ENCODE measurements around the gene GALNT8.
"Not testable (repeated sequence)": the region's sequence is repeated elsewhere in the genome, so short reads cannot be mapped to it uniquely, and the experiment has no call there.

GALNT8 gene

GRCh38 chr12:4710113-4710512 is 10.1 kb upstream of the GALNT8 start:
- H3K9me3 ChIP-seq (ENCODE audit: control insufficient read depth, insufficient read depth, low read depth, low read length), result no peaks in the 10 kb centered on the region
- H3K27me3 ChIP-seq (ENCODE audit: control insufficient read depth, insufficient read depth, low read length), result no peaks in the 10 kb centered on the region
- no peak overlapping the region for H3K27ac ChIP-seq (ENCODE audit: low read depth, low read length)
- no peaks in the 10 kb centered on the region for H3K36me3 ChIP-seq (ENCODE audit: control insufficient read depth, insufficient read depth, low read length)
- no peak overlapping the region for H3K9ac ChIP-seq (ENCODE audit: low read length)
- H3K4me3 ChIP-seq (ENCODE audit: low read depth, low read length), result no peak overlapping the region
- 0 out of 2 replicates have a peak, but pooled peaks cover 6% of the 10 kb centered on the region for H3K4me1 ChIP-seq (ENCODE audit: control insufficient read depth, insufficient read depth, low read length)

DNA sequence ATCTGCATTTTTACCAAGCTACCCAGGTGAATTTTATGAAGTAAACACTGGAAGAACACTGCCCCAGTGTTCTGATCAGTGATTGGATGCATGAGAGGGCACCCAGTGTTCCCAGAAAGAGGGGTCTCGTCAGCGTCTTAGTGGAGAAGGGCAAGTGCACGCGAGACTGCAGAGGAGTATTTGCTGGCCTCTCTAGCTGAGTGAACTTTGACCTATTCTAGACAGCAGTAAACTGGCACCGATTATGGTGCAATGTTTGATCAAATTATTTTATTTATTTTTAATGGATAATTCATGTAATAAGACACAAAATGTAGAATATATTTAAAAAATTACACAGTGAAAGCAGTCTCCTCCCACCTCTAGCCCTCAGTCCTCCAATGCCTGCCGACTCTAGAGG is 5.3 kb upstream of the GALNT8 start:
- no peak overlapping the region for H3K9ac ChIP-seq (ENCODE audit: low read length)
- no peak overlapping the region for H3K4me3 ChIP-seq (ENCODE audit: low read depth, low read length)
- no peaks in the 10 kb centered on the region for H3K36me3 ChIP-seq (ENCODE audit: control insufficient read depth, insufficient read depth, low read length)
- peaks cover 19% of the 10 kb centered on the region for H3K4me1 ChIP-seq (ENCODE audit: control insufficient read depth, insufficient read depth, low read length)
- H3K27ac ChIP-seq (ENCODE audit: low read depth, low read length), result no peak overlapping the region
- H3K27me3 ChIP-seq (ENCODE audit: control insufficient read depth, insufficient read depth, low read length), result no peaks in the 10 kb centered on the region
- no peaks in the 10 kb centered on the region for H3K9me3 ChIP-seq (ENCODE audit: control insufficient read depth, insufficient read depth, low read depth, low read length)

GRCh38 chr12:4717806-4718205 is 2.4 kb upstream of the GALNT8 start:
- Histone ChIP-seq H3K36me3 (ENCODE audit: control insufficient read depth, insufficient read depth, low read length) (no peaks in the 10 kb centered on the region), H3K27ac (ENCODE audit: low read depth, low read length) (0 out of 2 replicates have a peak overlapping the region, but pooled peaks have one; percentile 42), H3K4me1 (ENCODE audit: control insufficient read depth, insufficient read depth, low read length) (peaks cover 42% of the 10 kb centered on the region), H3K4me3 (ENCODE audit: low read depth, low read length) (no peak overlapping the region), H3K9ac (ENCODE audit: low read length) (no peak overlapping the region), H3K27me3 (ENCODE audit: control insufficient read depth, insufficient read depth, low read length) (no peaks in the 10 kb centered on the region), H3K9me3 (ENCODE audit: control insufficient read depth, insufficient read depth, low read depth, low read length) (no peaks in the 10 kb centered on the region)

DNA sequence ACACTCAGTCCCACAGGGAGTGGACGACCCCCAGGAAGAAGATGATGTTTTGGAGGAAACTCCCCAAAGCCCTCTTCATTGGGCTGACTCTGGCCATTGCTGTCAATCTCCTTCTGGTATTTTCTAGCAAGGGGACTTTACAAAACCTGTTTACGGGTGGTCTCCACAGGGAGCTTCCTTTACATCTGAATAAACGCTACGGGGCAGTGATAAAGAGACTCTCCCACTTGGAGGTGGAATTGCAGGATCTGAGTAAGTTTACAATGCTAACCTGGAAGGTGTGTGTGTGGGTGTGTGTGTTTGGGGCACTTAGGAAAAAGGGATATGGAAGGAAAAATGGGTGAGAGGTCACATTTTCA is 416 bp downstream of the GALNT8 start:
- Histone ChIP-seq H3K27me3 (ENCODE audit: control insufficient read depth, insufficient read depth, low read length) (no peaks in the 10 kb centered on the region), H3K9me3 (ENCODE audit: control insufficient read depth, insufficient read depth, low read depth, low read length) (no peaks in the 10 kb centered on the region), H3K4me3 (ENCODE audit: low read depth, low read length) (peak overlapping the region; percentile 52), H3K36me3 (ENCODE audit: control insufficient read depth, insufficient read depth, low read length) (no peaks in the 10 kb centered on the region), H3K27ac (ENCODE audit: low read depth, low read length) (peak overlapping the region; percentile 90), H3K9ac (ENCODE audit: low read length) (peak overlapping the region; percentile 88), H3K4me1 (ENCODE audit: control insufficient read depth, insufficient read depth, low read length) (peaks cover 50% of the 10 kb centered on the region)

DNA sequence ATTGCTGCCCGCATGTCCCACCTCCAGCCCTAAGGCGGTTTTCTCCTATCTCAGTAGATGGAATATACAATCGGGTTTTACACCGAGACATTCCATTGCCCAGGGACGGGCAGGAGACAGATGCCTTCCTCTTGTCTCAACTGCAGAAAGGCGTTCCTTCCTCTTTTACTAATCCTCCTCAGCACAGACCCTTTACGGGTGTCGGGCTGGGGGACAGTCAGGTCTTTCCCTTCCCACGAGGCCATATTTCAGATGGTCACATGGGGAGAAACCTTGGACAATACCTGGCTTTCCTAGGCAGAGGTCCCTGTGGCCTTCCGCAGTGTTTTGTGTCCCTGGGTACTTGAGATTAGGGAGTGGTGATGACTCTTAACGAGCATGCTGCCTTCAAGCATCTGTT is 1.4 kb downstream of the GALNT8 start:
- not testable (repeated sequence) for H3K36me3 ChIP-seq (ENCODE audit: control insufficient read depth, insufficient read depth, low read length); H3K9me3 ChIP-seq (ENCODE audit: control insufficient read depth, insufficient read depth, low read depth, low read length); H3K27me3 ChIP-seq (ENCODE audit: control insufficient read depth, insufficient read depth, low read length); H3K4me3 ChIP-seq (ENCODE audit: low read depth, low read length)
- Histone ChIP-seq H3K9ac (ENCODE audit: low read length) (peak overlapping the region; percentile 72), H3K4me1 (ENCODE audit: control insufficient read depth, insufficient read depth, low read length) (peaks cover 50% of the 10 kb centered on the region), H3K27ac (ENCODE audit: low read depth, low read length) (peak overlapping the region; percentile 90)

GRCh38 chr12:4723226-4723625 is 3.0 kb downstream of the GALNT8 start:
- peak overlapping the region; percentile 74; the same call in 1 of the 2 replicates for H3K27ac ChIP-seq (ENCODE audit: low read depth, low read length)
- peaks cover 13% of the 10 kb centered on the region; the same call in 1 of the 2 replicates for H3K36me3 ChIP-seq (ENCODE audit: control insufficient read depth, insufficient read depth, low read length)
- no peaks in the 10 kb centered on the region for H3K27me3 ChIP-seq (ENCODE audit: control insufficient read depth, insufficient read depth, low read length)
- peak overlapping the region; percentile 72 for H3K9ac ChIP-seq (ENCODE audit: low read length)
- peaks cover 44% of the 10 kb centered on the region for H3K4me1 ChIP-seq (ENCODE audit: control insufficient read depth, insufficient read depth, low read length)
- H3K9me3 ChIP-seq (ENCODE audit: control insufficient read depth, insufficient read depth, low read depth, low read length), result no peaks in the 10 kb centered on the region
- H3K4me3 ChIP-seq (ENCODE audit: low read depth, low read length), result no peak overlapping the region

- H3K27me3 ChIP-seq (ENCODE audit: control insufficient read depth, insufficient read depth, low read length), result no peaks in the 10 kb centered on the region
- H3K4me3 ChIP-seq (ENCODE audit: low read depth, low read length), result no peak overlapping the region
- no peak overlapping the region for H3K9ac ChIP-seq (ENCODE audit: low read length)
- H3K9me3 ChIP-seq (ENCODE audit: control insufficient read depth, insufficient read depth, low read depth, low read length), result no peaks in the 10 kb centered on the region
- H3K36me3 ChIP-seq (ENCODE audit: control insufficient read depth, insufficient read depth, low read length), result peaks cover 13% of the 10 kb centered on the region; the same call in 1 of the 2 replicates
- peaks cover 29% of the 10 kb centered on the region for H3K4me1 ChIP-seq (ENCODE audit: control insufficient read depth, insufficient read depth, low read length)
- no peak overlapping the region for H3K27ac ChIP-seq (ENCODE audit: low read depth, low read length)
Measured at GRCh38 chr12:4725057-4725456, 4.9 kb downstream of the GALNT8 start.

- Histone ChIP-seq H3K27ac (ENCODE audit: low read depth, low read length) (no peak overlapping the region), H3K36me3 (ENCODE audit: control insufficient read depth, insufficient read depth, low read length) (no peaks in the 10 kb centered on the region), H3K9me3 (ENCODE audit: control insufficient read depth, insufficient read depth, low read depth, low read length) (no peaks in the 10 kb centered on the region), H3K4me3 (ENCODE audit: low read depth, low read length) (no peak overlapping the region), H3K9ac (ENCODE audit: low read length) (no peak overlapping the region), H3K27me3 (ENCODE audit: control insufficient read depth, insufficient read depth, low read length) (no peaks in the 10 kb centered on the region), H3K4me1 (ENCODE audit: control insufficient read depth, insufficient read depth, low read length) (peaks cover 9% of the 10 kb centered on the region; the same call in 1 of the 2 replicates)
Measured at GRCh38 chr12:4734625-4735340, 14.6 kb downstream of the GALNT8 start.

GRCh38 chr12:4736091-4736490 is 15.9 kb downstream of the GALNT8 start:
- peaks cover 9% of the 10 kb centered on the region; the same call in 1 of the 2 replicates for H3K4me1 ChIP-seq (ENCODE audit: control insufficient read depth, insufficient read depth, low read length)
- no peaks in the 10 kb centered on the region for H3K9me3 ChIP-seq (ENCODE audit: control insufficient read depth, insufficient read depth, low read depth, low read length)
- no peaks in the 10 kb centered on the region for H3K27me3 ChIP-seq (ENCODE audit: control insufficient read depth, insufficient read depth, low read length)
- H3K36me3 ChIP-seq (ENCODE audit: control insufficient read depth, insufficient read depth, low read length), result no peaks in the 10 kb centered on the region
- H3K9ac ChIP-seq (ENCODE audit: low read length), result no peak overlapping the region
- no peak overlapping the region for H3K4me3 ChIP-seq (ENCODE audit: low read depth, low read length)
- no peak overlapping the region for H3K27ac ChIP-seq (ENCODE audit: low read depth, low read length)

DNA sequence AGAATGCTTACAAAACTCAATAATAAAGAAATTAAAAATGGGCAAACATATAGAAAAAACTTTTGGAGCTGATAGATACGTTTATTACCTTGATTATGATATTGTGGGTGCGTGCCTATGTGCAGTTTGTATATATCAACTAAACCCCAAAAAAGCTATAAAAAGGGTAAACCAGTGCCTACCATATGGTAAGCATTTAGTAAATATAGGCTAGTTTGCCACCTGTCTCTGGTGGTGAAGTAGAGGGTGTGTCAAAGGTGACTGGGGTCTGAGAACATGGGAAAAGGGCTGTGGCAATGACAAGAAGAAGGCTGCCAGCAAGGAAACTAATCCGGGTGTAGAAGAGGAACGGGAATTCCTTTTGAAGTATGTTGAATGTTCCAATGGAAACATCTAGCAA is 18.3 kb downstream of the GALNT8 start:
- no peaks in the 10 kb centered on the region for H3K9me3 ChIP-seq (ENCODE audit: control insufficient read depth, insufficient read depth, low read depth, low read length)
- no peak overlapping the region for H3K4me3 ChIP-seq (ENCODE audit: low read depth, low read length)
- no peaks in the 10 kb centered on the region for H3K27me3 ChIP-seq (ENCODE audit: control insufficient read depth, insufficient read depth, low read length)
- no peak overlapping the region for H3K9ac ChIP-seq (ENCODE audit: low read length)
- no peak overlapping the region for H3K27ac ChIP-seq (ENCODE audit: low read depth, low read length)
- no peaks in the 10 kb centered on the region for H3K36me3 ChIP-seq (ENCODE audit: control insufficient read depth, insufficient read depth, low read length)
- H3K4me1 ChIP-seq (ENCODE audit: control insufficient read depth, insufficient read depth, low read length), result peaks cover 9% of the 10 kb centered on the region; the same call in 1 of the 2 replicates

GRCh38 chr12:4742416-4742970 is 22.3 kb downstream of the GALNT8 start:
- Histone ChIP-seq H3K27ac (ENCODE audit: low read depth, low read length) (no peak overlapping the region), H3K4me3 (ENCODE audit: low read depth, low read length) (no peak overlapping the region), H3K36me3 (ENCODE audit: control insufficient read depth, insufficient read depth, low read length) (no peaks in the 10 kb centered on the region), H3K9me3 (ENCODE audit: control insufficient read depth, insufficient read depth, low read depth, low read length) (no peaks in the 10 kb centered on the region), H3K4me1 (ENCODE audit: control insufficient read depth, insufficient read depth, low read length) (0 out of 2 replicates have a peak, but pooled peaks cover 2% of the 10 kb centered on the region), H3K27me3 (ENCODE audit: control insufficient read depth, insufficient read depth, low read length) (no peaks in the 10 kb centered on the region), H3K9ac (ENCODE audit: low read length) (no peak overlapping the region)
